ENCODE results near the gene PXK.
"Not testable (repeated sequence)": the region's sequence is repeated elsewhere in the genome, so short reads cannot be mapped to it uniquely, and the experiment has no call there.

Gene PXK

GRCh38 chr3:58432905-58433304 is 100.2 kb downstream of the PXK start:
- in situ Hi-C loops (cut with HindIII; ENCODE audit: low pct_ligation_motif_present, low pct_unique_long_range_greater_than_20kb, low sequenced_read_pairs) = no loop called here
- no peak for DNase-seq

GRCh38 chr3:58433400-58434167 is 100.9 kb downstream of the PXK start, which contains the start of gene PDHB:
Gene PDHB, minus strand, starts transcription at chr3:58433832. Its CDS starts 23 bp downstream, at chr3:58433809.
- peak; percentile 84 for DNase-seq
- in situ Hi-C loops (cut with HindIII; ENCODE audit: low pct_ligation_motif_present, low pct_unique_long_range_greater_than_20kb, low sequenced_read_pairs) = no loop called here

GRCh38 chr3:58434168-58434504 is 101.4 kb downstream of the PXK start:
- in situ Hi-C loops (cut with HindIII; ENCODE audit: low pct_ligation_motif_present, low pct_unique_long_range_greater_than_20kb, low sequenced_read_pairs) = no loop called here
- DNase-seq = no peak

DNA sequence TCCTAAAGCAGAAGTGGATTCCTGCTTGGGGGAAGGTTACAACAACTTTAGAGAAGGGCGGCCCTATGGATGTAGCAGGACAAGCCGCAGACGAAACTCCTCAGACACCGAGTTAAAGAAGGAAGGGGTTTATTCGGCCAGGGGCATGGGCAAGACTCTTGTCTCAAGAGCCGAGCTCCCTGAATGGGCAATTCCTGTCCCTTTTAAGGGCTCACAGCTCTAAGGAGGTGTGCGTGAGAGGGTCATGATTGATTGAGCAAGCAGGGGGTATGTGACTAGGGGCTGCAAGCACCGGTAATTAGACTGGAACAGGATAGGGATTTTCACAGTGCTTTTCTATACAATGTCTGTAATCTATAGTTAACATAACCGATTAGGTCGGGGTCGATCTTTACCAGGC is 101.8 kb downstream of the PXK start:
- in situ Hi-C loops (cut with HindIII; ENCODE audit: low pct_ligation_motif_present, low pct_unique_long_range_greater_than_20kb, low sequenced_read_pairs) = no loop called here
- DNase-seq = no peak

GRCh38 chr3:58434990-58435389 is 102.3 kb downstream of the PXK start:
- in situ Hi-C loops (cut with HindIII; ENCODE audit: low pct_ligation_motif_present, low pct_unique_long_range_greater_than_20kb, low sequenced_read_pairs) = no loop called here
- DNase-seq = peak; percentile 41

DNA sequence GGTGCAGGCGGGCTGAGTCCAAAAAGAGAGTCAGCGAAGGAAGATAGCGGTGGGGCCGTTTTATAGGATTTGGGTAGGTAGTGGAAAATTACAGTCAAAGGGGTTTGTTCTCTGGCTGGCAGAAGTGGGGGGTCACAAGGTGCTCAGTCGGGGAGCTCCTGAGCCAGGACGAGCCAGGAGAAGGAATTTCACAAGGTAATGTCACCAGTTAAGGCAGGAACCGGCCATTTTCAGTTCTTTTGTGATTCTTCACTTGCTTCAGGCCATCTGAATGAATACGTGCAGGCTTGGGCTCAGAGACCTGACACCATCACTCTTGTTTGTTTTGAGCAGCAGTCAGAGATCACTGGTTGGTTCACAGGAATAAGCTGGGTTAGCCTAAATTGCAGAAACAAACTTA is 104.6 kb downstream of the PXK start:
- in situ Hi-C loops (cut with HindIII; ENCODE audit: low pct_ligation_motif_present, low pct_unique_long_range_greater_than_20kb, low sequenced_read_pairs) = not testable (repeated sequence)

GRCh38 chr3:58440996-58441355 is 108.3 kb downstream of the PXK start:
- in situ Hi-C loops (cut with HindIII; ENCODE audit: low pct_ligation_motif_present, low pct_unique_long_range_greater_than_20kb, low sequenced_read_pairs); DNase-seq: not testable (repeated sequence)

More for the DNA sequence above, 104.6 kb downstream of the PXK start:
- DNase-seq = not testable (repeated sequence)

DNA sequence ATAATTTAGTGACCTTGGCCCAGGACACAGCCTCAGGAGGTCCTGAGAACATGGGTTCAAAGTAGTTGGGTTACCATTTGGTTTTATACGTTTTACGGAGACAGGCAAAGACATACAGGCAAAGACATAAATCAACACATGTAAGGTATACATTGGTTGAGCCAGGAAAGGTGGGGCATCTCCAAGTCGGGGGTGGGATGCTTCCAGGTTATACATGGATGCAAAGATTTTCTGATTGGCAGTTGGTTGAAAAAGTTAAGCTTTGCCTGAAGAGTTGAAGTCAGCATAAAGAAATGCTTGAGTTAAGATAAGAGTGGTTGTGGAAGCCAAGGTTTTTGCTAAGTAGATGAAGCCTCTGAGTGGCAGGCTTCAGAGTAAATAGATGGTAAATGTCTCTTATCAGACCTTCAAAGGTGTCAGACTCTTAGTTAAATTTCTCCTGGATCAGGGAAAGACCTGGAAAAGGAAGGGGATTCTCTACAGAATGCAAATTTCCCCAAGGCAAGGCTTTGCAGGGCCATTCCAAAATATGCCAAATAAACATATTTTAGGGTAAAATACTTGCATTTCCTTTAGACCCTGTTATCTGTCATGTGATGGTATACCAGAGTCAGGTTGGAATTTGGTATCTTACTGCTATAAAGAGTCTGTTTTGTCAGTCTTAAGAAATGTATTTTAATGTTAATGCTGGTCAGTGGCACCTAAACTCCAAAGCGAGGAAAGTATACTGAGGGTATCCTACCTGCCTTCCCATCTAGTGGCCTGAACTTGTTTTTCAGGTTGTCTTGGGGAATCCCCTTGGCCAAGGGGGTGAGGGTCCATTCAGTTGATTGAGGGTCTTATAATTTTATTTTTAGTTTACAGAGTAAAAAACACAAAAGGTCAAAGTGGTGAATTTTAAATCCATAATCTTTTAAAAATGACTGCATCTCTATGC is 109.1 kb downstream of the PXK start:
- DNase-seq = no peak
- in situ Hi-C loops (cut with HindIII; ENCODE audit: low pct_ligation_motif_present, low pct_unique_long_range_greater_than_20kb, low sequenced_read_pairs) = no loop called here

- in situ Hi-C loops (cut with HindIII; ENCODE audit: low pct_ligation_motif_present, low pct_unique_long_range_greater_than_20kb, low sequenced_read_pairs) = no loop called here
- DNase-seq = no peak
These were observed 119.5 kb downstream of the PXK start for GRCh38 chr3:58452176-58452575.

- no peak for DNase-seq
- in situ Hi-C loops (cut with HindIII; ENCODE audit: low pct_ligation_motif_present, low pct_unique_long_range_greater_than_20kb, low sequenced_read_pairs) = no loop called here
These were observed 126.5 kb downstream of the PXK start for GRCh38 chr3:58459160-58459559.

- DNase-seq = no peak
- in situ Hi-C loops (cut with HindIII; ENCODE audit: low pct_ligation_motif_present, low pct_unique_long_range_greater_than_20kb, low sequenced_read_pairs) = no loop called here
These were observed 130.1 kb downstream of the PXK start for GRCh38 chr3:58462829-58463180.

DNA sequence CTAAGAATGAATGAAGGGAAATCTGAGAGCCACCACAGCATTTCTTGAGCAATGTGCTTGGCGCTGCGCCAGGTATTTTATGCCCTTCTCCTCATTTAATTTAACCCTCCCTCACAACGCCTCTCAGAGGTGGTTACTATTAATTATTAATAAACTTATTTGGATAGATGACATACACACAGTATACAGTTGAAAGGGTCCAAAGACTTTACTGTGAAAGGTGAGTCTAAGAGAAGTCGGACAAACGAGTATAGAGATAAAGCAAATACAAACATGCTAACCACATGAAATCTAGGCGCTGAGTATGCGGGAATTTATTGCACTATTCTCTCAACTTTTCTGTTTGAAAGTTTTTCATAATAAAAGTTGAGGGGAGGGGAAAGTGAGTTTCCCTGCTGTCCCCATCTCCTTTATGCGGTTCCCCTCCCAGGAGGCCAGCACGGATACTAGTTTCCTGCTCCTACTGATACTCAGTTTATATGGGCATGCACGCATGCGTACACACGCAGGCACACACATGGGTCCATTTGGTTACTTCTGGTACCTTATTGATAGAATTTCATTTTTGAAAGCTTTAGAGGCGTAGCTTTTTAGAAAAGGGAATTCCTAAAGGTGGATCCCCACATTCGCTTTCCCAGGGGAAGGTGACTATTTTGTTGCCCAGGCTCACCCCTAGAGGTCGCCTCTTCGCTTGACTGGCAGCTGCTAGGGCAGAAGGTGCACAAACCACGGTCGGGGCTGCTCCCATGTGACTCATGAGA is 130.7 kb downstream of the PXK start:
- DNase-seq = peak; percentile 69
- in situ Hi-C loops (cut with HindIII; ENCODE audit: low pct_ligation_motif_present, low pct_unique_long_range_greater_than_20kb, low sequenced_read_pairs) = no loop called here

DNA sequence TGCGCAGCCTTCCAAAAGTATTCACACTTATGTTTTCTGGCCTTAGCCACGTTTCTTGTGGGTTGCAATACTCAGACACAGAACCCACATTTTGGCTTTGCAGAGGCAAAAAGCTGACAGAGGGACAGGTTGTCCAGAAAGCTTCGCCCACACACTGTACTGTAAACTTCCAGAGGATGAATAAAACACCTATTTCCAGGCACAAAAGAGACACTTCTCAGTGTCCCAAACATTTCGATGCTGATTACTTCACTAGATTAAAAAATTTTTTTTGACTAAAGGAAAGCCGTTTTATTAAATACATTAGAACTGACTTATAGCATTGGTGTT is 131.2 kb downstream of the PXK start:
- in situ Hi-C loops (cut with HindIII; ENCODE audit: low pct_ligation_motif_present, low pct_unique_long_range_greater_than_20kb, low sequenced_read_pairs) = no loop called here
- no peak for DNase-seq

DNA sequence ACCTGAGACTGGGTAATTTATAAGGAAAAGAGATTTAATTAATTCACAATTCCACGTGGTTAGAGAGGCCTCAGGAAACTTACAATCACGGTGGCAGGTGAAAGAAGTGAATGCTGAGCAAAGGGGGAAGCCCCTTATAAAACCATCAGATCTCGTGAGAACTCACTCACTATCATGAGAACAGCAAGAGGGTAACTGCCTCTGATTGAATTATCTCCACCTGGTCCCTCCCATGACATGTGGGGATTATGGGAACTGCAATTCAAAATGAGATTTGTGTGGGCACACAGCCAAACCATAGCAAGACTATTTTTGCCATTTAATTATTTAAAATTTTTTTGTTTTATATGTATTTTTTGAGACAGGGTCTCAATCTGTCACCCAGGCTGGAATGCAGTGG is 132.2 kb downstream of the PXK start:
- in situ Hi-C loops (cut with HindIII; ENCODE audit: low pct_ligation_motif_present, low pct_unique_long_range_greater_than_20kb, low sequenced_read_pairs) = no loop called here
- DNase-seq = no peak

GRCh38 chr3:58466899-58467563 is 134.3 kb downstream of the PXK start:
- no peak for DNase-seq
- in situ Hi-C loops (cut with HindIII; ENCODE audit: low pct_ligation_motif_present, low pct_unique_long_range_greater_than_20kb, low sequenced_read_pairs) = no loop called here

- DNase-seq = no peak
- in situ Hi-C loops (cut with HindIII; ENCODE audit: low pct_ligation_motif_present, low pct_unique_long_range_greater_than_20kb, low sequenced_read_pairs) = no loop called here
These were observed 136.4 kb downstream of the PXK start for GRCh38 chr3:58469096-58469495.

DNA sequence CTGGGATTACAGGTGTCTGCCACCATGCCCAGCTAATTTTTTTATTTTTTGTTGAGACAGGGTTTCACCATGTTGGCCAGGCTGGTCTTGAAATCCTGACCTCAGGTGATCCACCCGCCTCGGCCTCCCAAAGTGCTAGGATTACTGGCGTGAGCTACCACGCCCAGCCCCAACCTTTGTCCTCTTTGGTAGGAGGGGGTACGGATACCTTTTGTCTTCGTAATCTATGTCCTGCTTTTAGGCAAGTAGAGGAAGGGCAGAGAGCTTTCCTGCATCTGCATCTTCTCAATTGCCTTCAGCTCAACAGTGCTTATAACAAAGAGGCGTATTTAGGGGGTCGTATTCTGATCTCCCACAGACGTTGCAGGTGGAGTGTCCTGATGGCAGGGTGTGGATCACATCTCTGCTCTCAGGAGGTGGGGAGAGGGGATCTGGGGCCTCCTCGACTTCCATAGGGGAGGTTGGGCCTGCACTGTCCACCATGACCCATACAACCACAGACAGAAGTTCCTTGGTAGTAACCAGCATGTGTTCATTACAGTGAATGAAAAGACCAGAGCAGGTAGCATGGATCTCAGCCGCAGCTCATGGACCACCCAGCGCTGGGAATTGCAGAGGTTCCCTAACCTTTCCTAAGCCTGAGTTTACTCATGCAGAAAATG is 137.8 kb downstream of the PXK start:
- in situ Hi-C loops (cut with HindIII; ENCODE audit: low pct_ligation_motif_present, low pct_unique_long_range_greater_than_20kb, low sequenced_read_pairs) = no loop called here
- DNase-seq = no peak

All from ACHN (cell line).